ENCODE data around the gene TNNI3K. TPM values are rescaled to one million over a fixed set of nuclear protein-coding genes. Genes with fewer than 3 reads are reported as not detected.

Gene TNNI3K
- total RNA-seq, 1 experiment from 2014 or later = not detected

GRCh38 chr1:74471470-74471869 is 236.3 kb downstream of the TNNI3K start:
- TF ChIP-seq CTCF (conservative IDR thresholded peaks at IDR 0.05; ENCODE audit: low read depth, low read length) = no peak
- TF ChIP-seq EZH2 (IDR thresholded peaks at IDR 0.05; ENCODE audit: low read length, unreplicated experiment) = no peak
- TF ChIP-seq EZH2phosphoT487 (IDR thresholded peaks at IDR 0.05; ENCODE audit: borderline replicate concordance, low read length) = no peak
- POLR2A ChIA-PET (ENCODE audit: unreplicated experiment) = no interaction called here
- Histone ChIP-seq H4K20me1 (ENCODE audit: low read length) (no peaks in the 10 kb centered on the region), H3K4me3 (ENCODE audit: low read length) (no peak overlapping the region), H3K4me1 (ENCODE audit: insufficient read depth, low read length) (peaks cover 5% of the 10 kb centered on the region; the same call in 1 of the 2 replicates), H3K9me3 (ENCODE audit: low read length) (no peaks in the 10 kb centered on the region), H3K4me2 (ENCODE audit: low read length) (no peak overlapping the region), H3K9me2 (replicated peaks; ENCODE audit: low read length) (no peaks in the 10 kb centered on the region), H3K9ac (ENCODE audit: low read length) (no peak overlapping the region), H3K36me3 (ENCODE audit: low read depth, low read length) (no peaks in the 10 kb centered on the region), H3K27me3 (ENCODE audit: low read length) (peaks cover 55% of the 10 kb centered on the region), H2AFZ (ENCODE audit: low read length) (no peak overlapping the region), H3K79me2 (ENCODE audit: low read length) (no peaks in the 10 kb centered on the region), H3F3A (ENCODE audit: low read length, unreplicated experiment) (no peaks in the 10 kb centered on the region), H3K27ac (ENCODE audit: low read length) (no peak overlapping the region)
- ATAC-seq (no peak), DNase-seq (no peak)
- no TSS peak for BruUV-seq (replicated peaks)
- CTCF ChIA-PET = no interaction called here
- intact Hi-C loops (cut with micrococcal nuclease) = loop anchor here (5.0 kb wide), 1 partner anchor 221 kb away; no protein-coding TSS in a partner anchor

DNA sequence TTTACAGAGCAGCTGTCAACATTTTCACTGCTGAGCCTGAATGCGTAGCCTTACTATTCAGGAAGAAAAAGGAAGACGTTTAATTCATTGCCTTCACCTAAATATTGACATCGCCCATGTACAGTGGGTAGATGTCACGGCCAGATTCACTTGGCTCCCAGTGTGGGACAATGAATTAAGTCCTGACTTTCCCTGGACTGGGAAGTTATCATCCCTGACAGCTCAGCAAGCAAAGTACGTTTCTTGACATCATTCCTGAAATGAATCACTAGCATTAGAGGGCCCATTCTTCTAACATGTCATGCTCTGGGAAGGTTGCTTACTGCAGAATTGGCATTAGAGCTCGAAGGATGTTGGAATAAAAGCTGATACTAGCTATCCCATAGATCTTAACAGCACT is 239.4 kb downstream of the TNNI3K start:
- CTCF ChIA-PET = no interaction called here
- TF ChIP-seq EZH2phosphoT487 (IDR thresholded peaks at IDR 0.05; ENCODE audit: borderline replicate concordance, low read length) (no peak), EZH2 (IDR thresholded peaks at IDR 0.05; ENCODE audit: low read length, unreplicated experiment) (no peak), CTCF (conservative IDR thresholded peaks at IDR 0.05; ENCODE audit: low read depth, low read length) (no peak)
- Histone ChIP-seq H3K27ac (ENCODE audit: low read length) (no peak overlapping the region), H3K9me3 (ENCODE audit: low read length) (no peaks in the 10 kb centered on the region), H3K9me2 (replicated peaks; ENCODE audit: low read length) (no peaks in the 10 kb centered on the region), H3K79me2 (ENCODE audit: low read length) (no peaks in the 10 kb centered on the region), H3K9ac (ENCODE audit: low read length) (no peak overlapping the region), H2AFZ (ENCODE audit: low read length) (no peak overlapping the region), H3F3A (ENCODE audit: low read length, unreplicated experiment) (no peaks in the 10 kb centered on the region), H3K36me3 (ENCODE audit: low read depth, low read length) (no peaks in the 10 kb centered on the region), H3K4me1 (ENCODE audit: insufficient read depth, low read length) (no peaks in the 10 kb centered on the region), H3K27me3 (ENCODE audit: low read length) (peaks cover 55% of the 10 kb centered on the region), H4K20me1 (ENCODE audit: low read length) (no peaks in the 10 kb centered on the region), H3K4me2 (ENCODE audit: low read length) (no peak overlapping the region), H3K4me3 (ENCODE audit: low read length) (no peak overlapping the region)
- ATAC-seq = no peak
- no peak for DNase-seq
- intact Hi-C loops (cut with micrococcal nuclease) = loop anchor here (5.0 kb wide), 1 partner anchor 218 kb away; no protein-coding TSS in a partner anchor
- POLR2A ChIA-PET (ENCODE audit: unreplicated experiment) = no interaction called here
- no TSS peak for BruUV-seq (replicated peaks)

GRCh38 chr1:74478979-74479378 is 243.8 kb downstream of the TNNI3K start:
- no peak for TF ChIP-seq CTCF (conservative IDR thresholded peaks at IDR 0.05; ENCODE audit: low read depth, low read length)
- TF ChIP-seq EZH2 (IDR thresholded peaks at IDR 0.05; ENCODE audit: low read length, unreplicated experiment) = no peak
- TF ChIP-seq EZH2phosphoT487 (IDR thresholded peaks at IDR 0.05; ENCODE audit: borderline replicate concordance, low read length) = no peak
- ChIA-PET POLR2A (ENCODE audit: unreplicated experiment) (no interaction called here), CTCF (no interaction called here)
- intact Hi-C loops (cut with micrococcal nuclease) = no loop called here
- no peak overlapping the region for H3K4me2 ChIP-seq (ENCODE audit: low read length)
- no peaks in the 10 kb centered on the region for H3K9me2 ChIP-seq (replicated peaks; ENCODE audit: low read length)
- no peaks in the 10 kb centered on the region for H3K9me3 ChIP-seq (ENCODE audit: low read length)
- H3K27me3 ChIP-seq (ENCODE audit: low read length) = peaks cover 61% of the 10 kb centered on the region; the same call in 1 of the 2 replicates
- no peak overlapping the region for H2AFZ ChIP-seq (ENCODE audit: low read length)
- H3K4me3 ChIP-seq (ENCODE audit: low read length) = no peak overlapping the region
- no peaks in the 10 kb centered on the region for H3F3A ChIP-seq (ENCODE audit: low read length, unreplicated experiment)
- no peaks in the 10 kb centered on the region for H3K79me2 ChIP-seq (ENCODE audit: low read length)
- H4K20me1 ChIP-seq (ENCODE audit: low read length) = no peaks in the 10 kb centered on the region
- H3K27ac ChIP-seq (ENCODE audit: low read length) = no peak overlapping the region
- H3K9ac ChIP-seq (ENCODE audit: low read length) = no peak overlapping the region
- H3K4me1 ChIP-seq (ENCODE audit: insufficient read depth, low read length) = no peaks in the 10 kb centered on the region
- no peak for ATAC-seq
- no peaks in the 10 kb centered on the region for H3K36me3 ChIP-seq (ENCODE audit: low read depth, low read length)
- DNase-seq = no peak
- BruUV-seq (replicated peaks) = no TSS peak
